GM12892 (cell line): ENCODE measurements around the gene BPIFB1.

ENCODE experiments used
- POLR2A ChIP-seq: IDR thresholded peaks from 2 replicates; pipeline ENCODE4 v1.6.1; 2011; ENCODE audit warnings: low read depth, low read length, control low read depth
- POLR2AphosphoS5 ChIP-seq: IDR thresholded peaks from 2 replicates; pipeline ENCODE4 v1.6.1; 2011; ENCODE audit warnings: low read depth, low read length, control low read depth

DNA sequence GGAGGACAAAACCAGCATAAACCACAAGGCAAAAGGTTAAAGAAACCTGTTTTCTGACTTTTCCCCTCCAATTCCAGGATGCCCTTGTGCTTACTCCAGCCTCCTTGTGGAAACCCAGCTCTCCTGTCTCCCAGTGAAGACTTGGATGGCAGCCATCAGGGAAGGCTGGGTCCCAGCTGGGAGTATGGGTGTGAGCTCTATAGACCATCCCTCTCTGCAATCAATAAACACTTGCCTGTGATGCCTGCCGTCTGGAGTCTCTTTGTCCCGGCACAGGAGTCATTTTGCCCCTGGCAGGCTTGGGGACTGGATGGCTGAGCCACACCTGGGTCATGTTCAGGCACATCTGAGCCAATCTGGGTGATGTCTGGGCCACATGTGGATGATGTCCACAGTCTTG, 26.6 kb downstream of the BPIFB1 start:
- TF ChIP-seq POLR2A (no peak), POLR2AphosphoS5 (no peak)
